Muscle layer of colon (tissue), 2 donors: ENCODE data around the gene PLA2G12A.

Experiments used
- H3K27ac ChIP-seq: one replicate; pipeline ENCODE4 v1.7.0; 2013; ENCODE audit warnings: low read depth, mild to moderate bottlenecking, low read length, moderate library complexity
- H3K27me3 ChIP-seq, 2 donors: one replicate each; pipeline ENCODE4 v1.7.0; 2013; ENCODE audit warnings: low read length in 2 of 2, mild to moderate bottlenecking in 2 of 2; ENCODE audit not compliant: insufficient read depth in 2 of 2, control insufficient read depth in 1 of 2
- H3K36me3 ChIP-seq: one replicate; pipeline ENCODE4 v1.7.0; 2013; ENCODE audit warnings: mild to moderate bottlenecking, low read length; ENCODE audit not compliant: insufficient read depth
- H3K4me1 ChIP-seq: one replicate; pipeline ENCODE4 v1.7.0; 2013; ENCODE audit warnings: mild to moderate bottlenecking, low read length; ENCODE audit not compliant: insufficient read depth
- H3K4me3 ChIP-seq, 2 donors: one replicate each; pipeline ENCODE4 v1.7.0; 2013; ENCODE audit warnings: low read length in 2 of 2, low read depth in 1 of 2, mild to moderate bottlenecking in 1 of 2, moderate library complexity in 1 of 2
- H3K9ac ChIP-seq: one replicate; pipeline ENCODE4 v1.7.0; 2013; ENCODE audit warnings: low read length
- H3K9me3 ChIP-seq: one replicate; pipeline ENCODE4 v1.7.0; 2013; ENCODE audit warnings: mild to moderate bottlenecking, low read length
- donor health status: abdominal sarcoma.
- donor health status: Adenocarcinoma of cecum.

Gene PLA2G12A

DNA sequence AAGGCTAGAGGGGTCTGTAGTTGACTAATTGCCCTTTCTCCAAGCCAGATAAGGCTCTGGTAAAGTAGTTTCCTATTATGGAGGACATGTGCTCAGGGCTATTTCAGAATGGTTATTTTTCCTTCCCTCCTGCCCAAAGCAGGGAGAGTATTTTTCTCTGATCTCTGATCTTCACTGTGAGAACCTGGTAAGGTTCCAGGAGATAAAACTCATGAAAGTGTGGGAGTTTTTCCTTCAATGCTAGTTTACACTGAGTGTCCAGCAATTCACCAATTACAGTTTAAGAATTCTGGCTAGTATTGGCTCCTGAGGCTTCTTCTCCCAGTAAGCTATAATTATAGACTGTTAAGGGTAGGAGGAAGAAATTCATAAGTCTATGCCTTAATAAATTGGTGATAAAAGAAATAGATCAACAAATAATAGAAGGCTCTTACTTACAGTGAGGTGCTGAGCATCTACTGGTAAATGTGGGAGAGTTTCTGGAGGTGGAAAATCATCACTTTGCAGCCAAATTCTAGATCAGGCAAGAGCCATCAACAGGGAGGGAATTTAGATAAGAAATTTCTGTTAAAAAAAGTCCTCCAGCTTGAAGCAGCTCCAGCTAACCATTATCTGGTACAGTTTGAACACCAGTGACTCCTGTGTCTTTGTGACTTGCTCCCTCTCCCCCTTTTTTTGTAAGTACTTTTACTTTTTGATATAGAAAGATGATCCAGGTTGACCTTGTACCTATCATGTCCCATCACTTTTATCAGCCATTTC, 57.5 kb downstream of the PLA2G12A start:
- no peaks in the 10 kb centered on the region for H3K36me3 ChIP-seq
- no peaks in the 10 kb centered on the region for H3K27me3 ChIP-seq
- no peaks in the 10 kb centered on the region for H3K9me3 ChIP-seq
- no peak overlapping the region for H3K27ac ChIP-seq
- no peak overlapping the region for H3K9ac ChIP-seq
- H3K4me1 ChIP-seq: no peaks in the 10 kb centered on the region
- no peak overlapping the region for H3K4me3 ChIP-seq

DNA sequence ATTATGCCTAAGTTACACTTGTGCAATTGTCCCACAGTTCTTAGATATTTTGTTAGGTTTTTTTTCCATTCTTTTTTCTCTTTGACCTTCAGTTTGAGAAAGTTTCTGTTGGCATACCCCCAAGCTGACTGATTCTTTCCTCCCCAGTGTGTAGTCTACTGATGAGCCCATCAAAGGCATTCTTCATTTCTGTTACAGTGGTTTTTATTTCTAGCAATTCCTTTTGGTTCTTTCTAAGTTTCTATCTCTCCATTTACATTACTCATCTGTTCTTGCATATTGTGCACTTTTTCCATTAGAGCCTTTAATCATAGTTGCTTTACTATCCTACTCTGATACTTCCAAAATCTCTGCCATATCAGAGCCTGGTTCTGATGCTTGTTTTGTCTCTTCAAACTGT, 58.5 kb downstream of the PLA2G12A start:
- no peaks in the 10 kb centered on the region for H3K36me3 ChIP-seq
- no peak overlapping the region for H3K9ac ChIP-seq
- H3K27me3 ChIP-seq: no peaks in the 10 kb centered on the region
- no peaks in the 10 kb centered on the region for H3K9me3 ChIP-seq
- no peaks in the 10 kb centered on the region for H3K4me1 ChIP-seq
- no peak overlapping the region for H3K4me3 ChIP-seq
- no peak overlapping the region for H3K27ac ChIP-seq

DNA sequence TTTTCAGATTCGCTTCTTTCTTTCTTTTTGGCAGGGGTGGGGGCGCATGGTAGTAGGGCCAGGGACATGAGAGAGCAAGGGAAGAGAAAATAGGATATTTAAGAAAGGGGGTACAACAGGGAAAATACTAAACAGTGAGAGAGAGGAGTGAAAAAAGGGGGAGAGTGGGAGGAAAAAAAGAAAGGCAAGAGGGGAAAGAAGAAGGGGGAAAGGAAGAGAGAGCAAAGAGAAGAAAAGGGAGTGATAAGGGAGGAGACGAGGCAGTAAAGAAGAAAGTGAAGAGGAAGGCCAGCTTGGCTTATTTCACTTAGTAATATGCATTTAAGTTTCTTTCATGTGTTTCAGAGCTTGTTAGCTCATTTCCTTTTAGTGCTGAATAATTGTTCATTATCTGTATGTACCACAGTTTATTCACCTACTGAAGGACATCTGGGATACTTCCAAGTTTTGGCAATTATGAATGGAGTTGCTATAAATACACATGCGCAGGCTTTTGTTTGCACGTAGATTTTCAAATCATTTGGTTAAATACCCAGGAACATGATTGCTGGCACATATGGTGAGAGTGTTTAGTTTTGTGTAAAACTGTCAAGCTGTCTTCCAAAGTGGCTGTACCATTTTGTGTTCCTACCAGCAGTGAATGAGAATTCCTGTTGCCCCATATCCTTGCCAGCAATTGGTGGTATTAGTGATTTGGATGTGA, 63.9 kb downstream of the PLA2G12A start:
- H3K4me3 ChIP-seq: no peak overlapping the region
- no peak overlapping the region for H3K27ac ChIP-seq
- no peaks in the 10 kb centered on the region for H3K9me3 ChIP-seq
- no peaks in the 10 kb centered on the region for H3K4me1 ChIP-seq
- no peaks in the 10 kb centered on the region for H3K27me3 ChIP-seq
- no peaks in the 10 kb centered on the region for H3K36me3 ChIP-seq
- no peak overlapping the region for H3K9ac ChIP-seq

DNA sequence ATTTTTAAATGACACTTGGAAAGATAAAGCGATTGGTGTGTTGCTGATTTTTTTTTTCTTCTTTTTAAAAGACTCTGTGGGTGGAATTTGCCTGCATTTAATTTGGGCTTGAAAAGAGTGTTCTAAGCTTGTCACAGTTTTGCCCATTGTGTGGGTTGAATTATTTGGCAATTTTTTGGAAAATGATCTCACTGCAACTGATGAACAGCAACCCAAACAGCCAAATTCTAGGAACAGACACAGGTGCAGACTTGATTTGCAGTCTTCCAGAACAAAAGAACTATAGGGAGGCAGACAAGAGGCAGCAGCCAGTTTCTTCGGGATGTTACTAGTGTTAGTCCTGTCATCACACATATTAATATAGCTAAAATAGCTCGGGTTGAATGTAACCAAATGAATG, 67.1 kb downstream of the PLA2G12A start:
- Histone ChIP-seq H3K9me3 (no peaks in the 10 kb centered on the region), H3K27ac (no peak overlapping the region), H3K9ac (no peak overlapping the region), H3K36me3 (no peaks in the 10 kb centered on the region), H3K27me3 (no peaks in the 10 kb centered on the region), H3K4me3 (no peak overlapping the region), H3K4me1 (no peaks in the 10 kb centered on the region)

DNA sequence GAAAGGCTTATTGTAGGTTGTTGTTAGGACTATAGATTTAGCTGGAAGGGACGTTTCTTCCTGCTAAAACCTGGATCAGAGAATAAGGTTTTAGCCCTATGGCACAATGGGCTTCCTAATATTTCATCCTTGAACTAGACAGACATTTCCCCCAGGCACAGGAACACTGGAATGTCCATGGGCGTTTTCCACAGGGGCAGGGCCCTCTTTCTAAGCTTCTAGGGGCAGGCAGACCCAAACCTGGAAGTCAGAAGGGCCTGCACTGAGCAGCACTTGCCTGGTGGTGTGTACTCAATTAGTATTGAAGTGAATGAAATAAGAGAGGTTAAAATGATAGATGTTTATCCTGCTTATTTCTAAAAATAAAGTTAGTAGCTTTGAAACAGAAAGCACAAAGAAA, 67.8 kb downstream of the PLA2G12A start:
- no peak overlapping the region for H3K4me3 ChIP-seq
- H3K4me1 ChIP-seq: no peaks in the 10 kb centered on the region
- no peaks in the 10 kb centered on the region for H3K27me3 ChIP-seq
- no peak overlapping the region for H3K27ac ChIP-seq
- H3K9ac ChIP-seq: no peak overlapping the region
- H3K36me3 ChIP-seq: no peaks in the 10 kb centered on the region
- no peaks in the 10 kb centered on the region for H3K9me3 ChIP-seq
